ENCODE data around the gene LSM5.
"Not testable (repeated sequence)": the region's sequence is repeated elsewhere in the genome, so short reads cannot be mapped to it uniquely, and the experiment has no call there.

Gene LSM5

DNA sequence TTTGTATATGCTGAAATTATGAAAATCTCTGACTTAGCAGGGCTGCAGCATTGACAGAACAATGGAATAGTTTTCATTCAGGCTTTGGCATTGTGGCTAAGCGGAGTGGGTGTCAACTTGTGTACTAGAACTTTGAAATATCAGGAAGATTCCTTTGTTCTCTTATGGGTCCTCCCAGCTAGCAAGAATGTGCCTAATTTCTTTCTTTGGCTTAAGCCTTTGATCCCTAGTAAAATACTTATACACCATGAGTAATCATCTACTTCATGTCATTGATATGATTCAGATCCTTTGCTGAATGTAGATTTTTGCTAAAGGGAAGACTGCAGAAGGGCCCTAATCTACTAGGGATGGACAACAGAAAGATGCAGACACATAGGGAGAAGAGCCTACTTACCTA is 11.3 kb upstream of the LSM5 start:
- no peaks in the 10 kb centered on the region for H3K27me3 ChIP-seq (ENCODE audit: low read depth, low read length)
- H3K36me3 ChIP-seq (ENCODE audit: control insufficient read depth in 1 of 2, insufficient read depth in 2 of 2, low read length in 2 of 2) = peaks cover 0 to 3% of the 10 kb centered on the region in 2 donors
- peaks cover 7 to 23% of the 10 kb centered on the region in 2 donors for H3K4me1 ChIP-seq (ENCODE audit: control insufficient read depth in 1 of 2, insufficient read depth in 2 of 2, low read length in 2 of 2)
- H3K9me3 ChIP-seq (ENCODE audit: control insufficient read depth in 1 of 2, low read length in 2 of 2) = no peaks in the 10 kb centered on the region
- no peak overlapping the region for H3K4me3 ChIP-seq (ENCODE audit: low read depth in 1 of 2, low read length in 2 of 2)
- H3K27ac ChIP-seq (ENCODE audit: low read length) = peak overlapping the region; percentile 39

DNA sequence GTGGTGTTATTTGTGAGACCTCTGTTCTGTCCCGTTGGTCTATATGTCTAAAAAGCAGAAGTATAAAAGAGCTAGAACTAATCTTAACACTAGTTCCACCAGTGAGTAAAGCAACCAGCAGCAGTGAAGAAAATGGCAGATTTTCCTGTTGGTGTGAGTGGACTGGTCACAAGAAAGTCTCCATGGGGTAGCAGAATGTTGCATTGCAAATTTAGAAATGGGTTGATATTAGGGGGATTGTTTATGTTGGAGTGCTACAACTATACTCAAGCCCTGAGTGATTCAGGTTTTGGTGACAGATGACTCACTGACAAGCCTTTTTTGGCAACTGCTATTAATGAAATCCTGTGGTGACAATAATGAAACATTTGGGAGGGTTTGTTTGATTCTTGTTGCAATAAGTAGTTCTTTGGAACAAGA is 10.8 kb upstream of the LSM5 start:
- H3K9me3 ChIP-seq (ENCODE audit: control insufficient read depth in 1 of 2, low read length in 2 of 2) = no peaks in the 10 kb centered on the region
- peaks cover 0 to 3% of the 10 kb centered on the region in 2 donors for H3K36me3 ChIP-seq (ENCODE audit: control insufficient read depth in 1 of 2, insufficient read depth in 2 of 2, low read length in 2 of 2)
- no peaks in the 10 kb centered on the region for H3K27me3 ChIP-seq (ENCODE audit: low read depth, low read length)
- no peak overlapping the region for H3K4me3 ChIP-seq (ENCODE audit: low read depth in 1 of 2, low read length in 2 of 2)
- no peak overlapping the region for H3K27ac ChIP-seq (ENCODE audit: low read length)
- H3K4me1 ChIP-seq (ENCODE audit: control insufficient read depth in 1 of 2, insufficient read depth in 2 of 2, low read length in 2 of 2) = peaks cover 7 to 29% of the 10 kb centered on the region in 2 donors

GRCh38 chr7:32500216-32500615 is 10.0 kb upstream of the LSM5 start:
- not testable (repeated sequence) for H3K4me3 ChIP-seq (ENCODE audit: low read depth in 1 of 2, low read length in 2 of 2); H3K27ac ChIP-seq (ENCODE audit: low read length); H3K27me3 ChIP-seq (ENCODE audit: low read depth, low read length); H3K36me3 ChIP-seq (ENCODE audit: control insufficient read depth in 1 of 2, insufficient read depth in 2 of 2, low read length in 2 of 2); H3K9me3 ChIP-seq (ENCODE audit: control insufficient read depth in 1 of 2, low read length in 2 of 2)
- peaks cover 7 to 29% of the 10 kb centered on the region in 2 donors for H3K4me1 ChIP-seq (ENCODE audit: control insufficient read depth in 1 of 2, insufficient read depth in 2 of 2, low read length in 2 of 2)

DNA sequence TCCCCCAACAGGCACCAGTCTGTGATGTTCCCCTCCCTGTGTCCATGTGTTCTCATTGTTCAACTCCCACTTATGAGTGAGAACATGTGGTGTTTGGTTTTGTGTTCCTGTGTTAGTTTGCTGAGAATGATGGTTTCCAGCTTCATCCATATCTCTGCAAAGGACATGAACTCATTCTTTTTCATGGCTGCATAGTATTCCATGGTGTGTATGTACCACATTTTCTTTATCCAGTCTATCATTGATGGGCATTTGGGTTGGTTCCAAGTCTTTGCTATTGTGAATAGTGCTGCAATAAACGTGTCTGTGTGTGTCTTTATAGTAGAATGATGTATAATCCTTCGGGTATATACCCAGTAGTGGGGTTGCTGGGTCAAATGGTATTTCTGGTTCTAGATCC is 9.6 kb upstream of the LSM5 start:
- H3K36me3 ChIP-seq (ENCODE audit: control insufficient read depth in 1 of 2, insufficient read depth in 2 of 2, low read length in 2 of 2); H3K27me3 ChIP-seq (ENCODE audit: low read depth, low read length); H3K27ac ChIP-seq (ENCODE audit: low read length); H3K9me3 ChIP-seq (ENCODE audit: control insufficient read depth in 1 of 2, low read length in 2 of 2); H3K4me3 ChIP-seq (ENCODE audit: low read depth in 1 of 2, low read length in 2 of 2): not testable (repeated sequence)
- H3K4me1 ChIP-seq (ENCODE audit: control insufficient read depth in 1 of 2, insufficient read depth in 2 of 2, low read length in 2 of 2) = peaks cover 7 to 30% of the 10 kb centered on the region in 2 donors

DNA sequence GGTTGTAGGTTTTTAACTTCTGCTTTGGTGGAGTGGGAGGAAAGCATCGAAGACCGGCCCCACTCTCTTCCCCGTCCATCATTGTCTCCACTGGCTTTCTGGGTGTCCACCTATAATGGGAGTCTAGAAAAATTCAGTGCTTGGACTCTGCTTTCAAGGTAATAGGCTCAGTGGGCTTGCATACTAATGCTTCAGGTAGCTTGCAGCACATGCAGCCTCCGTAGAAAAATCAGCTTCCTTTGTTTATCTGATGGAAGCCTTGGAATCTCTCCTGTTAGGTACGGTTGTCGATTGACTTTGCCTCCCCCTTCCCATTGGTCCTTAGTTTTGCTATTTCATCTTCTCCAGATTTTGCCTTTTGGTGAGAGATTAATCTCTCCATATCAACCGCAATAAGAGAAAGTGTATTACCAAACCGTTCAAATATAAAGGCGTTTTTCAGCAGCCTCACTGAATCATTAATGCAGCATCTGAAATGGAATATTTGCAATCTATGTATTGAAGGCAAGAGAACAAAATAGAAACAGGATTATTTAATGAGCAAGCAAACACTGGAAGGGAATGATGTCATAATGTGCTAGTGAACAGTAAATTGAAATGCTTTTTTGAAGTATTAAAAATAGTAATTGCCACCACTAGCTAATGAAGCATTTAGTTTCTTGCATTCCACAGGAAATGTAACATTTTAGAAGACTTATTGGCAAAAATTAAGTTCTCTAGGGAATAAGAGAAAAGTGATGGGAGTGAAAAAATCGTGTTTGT is 6.1 kb upstream of the LSM5 start:
- Histone ChIP-seq H3K36me3 (ENCODE audit: control insufficient read depth in 1 of 2, insufficient read depth in 2 of 2, low read length in 2 of 2) (peaks cover 0 to under 1% of the 10 kb centered on the region in 2 donors), H3K4me1 (ENCODE audit: control insufficient read depth in 1 of 2, insufficient read depth in 2 of 2, low read length in 2 of 2) (peaks cover under 1 to 28% of the 10 kb centered on the region in 2 donors), H3K4me3 (ENCODE audit: low read depth in 1 of 2, low read length in 2 of 2) (peak overlapping the region; percentile 70 to 98), H3K27me3 (ENCODE audit: low read depth, low read length) (no peaks in the 10 kb centered on the region), H3K27ac (ENCODE audit: low read length) (peak overlapping the region; percentile 85), H3K9me3 (ENCODE audit: control insufficient read depth in 1 of 2, low read length in 2 of 2) (no peaks in the 10 kb centered on the region)

GRCh38 chr7:32495298-32496051 is 5.3 kb upstream of the LSM5 start, which contains the start of gene AVL9:
Gene AVL9 (plus strand): TSS chr7:32495489. CDS start chr7:32495710, 221 bp downstream.
- Histone ChIP-seq H3K27ac (ENCODE audit: low read length) (peak within 1 kb of the TSS; percentile 95), H3K4me1 (ENCODE audit: control insufficient read depth in 1 of 2, insufficient read depth in 2 of 2, low read length in 2 of 2) (peaks cover 0 to 20% of the 10 kb centered on the region in 2 donors), H3K4me3 (ENCODE audit: low read depth in 1 of 2, low read length in 2 of 2) (peak within 1 kb of the TSS; percentile 76 to 98), H3K9me3 (ENCODE audit: control insufficient read depth in 1 of 2, low read length in 2 of 2) (no peaks in the 10 kb centered on the region), H3K27me3 (ENCODE audit: low read depth, low read length) (no peaks in the 10 kb centered on the region), H3K36me3 (ENCODE audit: control insufficient read depth in 1 of 2, insufficient read depth in 2 of 2, low read length in 2 of 2) (no peaks in the 10 kb centered on the region)

DNA sequence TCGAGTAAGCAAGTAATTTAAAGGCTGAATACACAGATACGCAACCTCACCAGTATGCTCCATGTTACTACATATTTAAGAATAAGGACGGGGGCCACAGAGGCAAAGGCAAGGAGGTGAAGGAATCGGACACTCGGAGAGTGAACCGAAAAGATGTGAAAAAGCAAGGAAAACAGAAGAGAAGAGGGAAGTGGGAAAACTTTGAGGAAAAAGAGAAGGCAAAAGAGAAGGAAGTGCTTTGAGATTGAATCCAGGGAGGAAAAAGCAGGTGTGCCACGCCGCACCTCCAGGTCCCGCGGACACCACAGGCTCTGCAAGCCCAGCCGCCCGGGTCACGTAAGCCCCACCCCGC is 4.7 kb upstream of the LSM5 start:
- Histone ChIP-seq H3K27me3 (ENCODE audit: low read depth, low read length) (no peaks in the 10 kb centered on the region), H3K27ac (ENCODE audit: low read length) (peak overlapping the region; percentile 95), H3K36me3 (ENCODE audit: control insufficient read depth in 1 of 2, insufficient read depth in 2 of 2, low read length in 2 of 2) (no peaks in the 10 kb centered on the region), H3K4me3 (ENCODE audit: low read depth in 1 of 2, low read length in 2 of 2) (peak overlapping the region; percentile 76 to 97), H3K9me3 (ENCODE audit: control insufficient read depth in 1 of 2, low read length in 2 of 2) (no peaks in the 10 kb centered on the region), H3K4me1 (ENCODE audit: control insufficient read depth in 1 of 2, insufficient read depth in 2 of 2, low read length in 2 of 2) (peaks cover 0 to 20% of the 10 kb centered on the region in 2 donors)

- Histone ChIP-seq H3K27me3 (ENCODE audit: low read depth, low read length) (no peaks in the 10 kb centered on the region), H3K4me3 (ENCODE audit: low read depth in 1 of 2, low read length in 2 of 2) (peak overlapping the region; percentile 84 to 88), H3K36me3 (ENCODE audit: control insufficient read depth in 1 of 2, insufficient read depth in 2 of 2, low read length in 2 of 2) (peaks cover 10 to 16% of the 10 kb centered on the region in 2 donors), H3K4me1 (ENCODE audit: control insufficient read depth in 1 of 2, insufficient read depth in 2 of 2, low read length in 2 of 2) (peaks cover 6 to 19% of the 10 kb centered on the region in 2 donors), H3K9me3 (ENCODE audit: control insufficient read depth in 1 of 2, low read length in 2 of 2) (no peaks in the 10 kb centered on the region), H3K27ac (ENCODE audit: low read length) (peak overlapping the region; percentile 98)
These were observed 423 bp downstream of the LSM5 start for GRCh38 chr7:32489788-32490126.

DNA sequence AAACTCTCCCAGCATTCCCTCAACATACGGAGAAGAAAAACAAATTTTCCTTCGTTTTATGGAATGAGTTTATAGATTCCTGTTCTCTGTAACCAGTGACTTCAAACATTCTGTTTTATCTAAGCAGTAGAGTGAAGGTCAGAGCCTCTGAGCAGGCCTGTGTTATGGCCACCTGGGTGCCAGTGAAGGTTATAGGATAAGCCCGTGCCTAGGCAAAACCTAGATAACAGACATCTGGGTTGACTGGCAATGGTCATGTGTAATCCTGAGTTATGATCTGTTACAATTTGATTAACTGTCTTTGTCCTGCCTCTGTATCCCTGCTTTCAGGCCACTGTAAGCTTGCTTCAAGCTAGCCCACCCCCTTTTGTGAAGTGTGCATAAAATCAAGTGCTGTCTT is 8.3 kb downstream of the LSM5 start:
- H3K27me3 ChIP-seq (ENCODE audit: low read depth, low read length) = no peaks in the 10 kb centered on the region
- H3K9me3 ChIP-seq (ENCODE audit: control insufficient read depth in 1 of 2, low read length in 2 of 2) = no peaks in the 10 kb centered on the region
- H3K27ac ChIP-seq (ENCODE audit: low read length) = no peak overlapping the region
- H3K36me3 ChIP-seq (ENCODE audit: control insufficient read depth in 1 of 2, insufficient read depth in 2 of 2, low read length in 2 of 2) = peaks cover 3 to 7% of the 10 kb centered on the region in 2 donors
- no peak overlapping the region for H3K4me3 ChIP-seq (ENCODE audit: low read depth in 1 of 2, low read length in 2 of 2)
- H3K4me1 ChIP-seq (ENCODE audit: control insufficient read depth in 1 of 2, insufficient read depth in 2 of 2, low read length in 2 of 2) = no peaks in the 10 kb centered on the region

- H3K27ac ChIP-seq (ENCODE audit: low read length) = no peak overlapping the region
- H3K9me3 ChIP-seq (ENCODE audit: control insufficient read depth in 1 of 2, low read length in 2 of 2) = no peaks in the 10 kb centered on the region
- H3K36me3 ChIP-seq (ENCODE audit: control insufficient read depth in 1 of 2, insufficient read depth in 2 of 2, low read length in 2 of 2) = peaks cover 1 to 3% of the 10 kb centered on the region in 2 donors
- H3K4me3 ChIP-seq (ENCODE audit: low read depth in 1 of 2, low read length in 2 of 2) = no peak overlapping the region
- no peaks in the 10 kb centered on the region for H3K27me3 ChIP-seq (ENCODE audit: low read depth, low read length)
- no peaks in the 10 kb centered on the region for H3K4me1 ChIP-seq (ENCODE audit: control insufficient read depth in 1 of 2, insufficient read depth in 2 of 2, low read length in 2 of 2)
These were observed 9.0 kb downstream of the LSM5 start for GRCh38 chr7:32481176-32481575.

DNA sequence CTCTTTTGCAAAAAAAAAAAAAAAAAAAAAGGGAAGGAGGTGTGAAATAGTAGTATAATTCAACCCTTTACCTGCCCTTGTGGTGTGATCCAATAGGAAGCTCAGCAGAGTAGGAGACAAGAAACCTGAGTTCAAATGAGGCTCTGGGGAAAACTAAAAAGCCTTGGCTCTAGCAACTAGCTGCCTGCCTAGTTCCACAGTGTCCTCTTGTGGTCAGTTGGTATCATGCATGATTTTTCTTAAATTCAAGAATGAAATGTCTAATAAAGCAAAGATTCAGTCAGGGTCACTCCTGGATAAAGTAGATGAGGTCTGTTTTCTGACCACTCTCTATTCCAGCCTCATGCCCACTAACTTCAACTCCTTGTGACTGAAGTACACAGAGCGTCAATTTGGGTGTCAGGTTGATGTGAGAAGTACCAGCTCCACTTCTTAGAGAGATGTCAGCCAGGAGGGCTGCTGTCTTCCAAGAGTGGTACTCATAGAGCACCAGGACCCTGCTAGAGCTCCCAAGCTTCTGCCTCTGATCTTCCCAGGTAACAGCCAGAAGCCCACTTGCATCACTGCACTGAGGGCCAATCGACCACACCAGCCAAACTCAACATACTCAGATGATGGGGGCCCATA is 10.5 kb downstream of the LSM5 start:
- Histone ChIP-seq H3K9me3 (ENCODE audit: control insufficient read depth in 1 of 2, low read length in 2 of 2) (no peaks in the 10 kb centered on the region), H3K27ac (ENCODE audit: low read length) (no peak overlapping the region), H3K4me3 (ENCODE audit: low read depth in 1 of 2, low read length in 2 of 2) (no peak overlapping the region), H3K36me3 (ENCODE audit: control insufficient read depth in 1 of 2, insufficient read depth in 2 of 2, low read length in 2 of 2) (no peaks in the 10 kb centered on the region), H3K4me1 (ENCODE audit: control insufficient read depth in 1 of 2, insufficient read depth in 2 of 2, low read length in 2 of 2) (no peaks in the 10 kb centered on the region), H3K27me3 (ENCODE audit: low read depth, low read length) (no peaks in the 10 kb centered on the region)

Measured in muscle layer of duodenum (tissue), 2 donors.